Endothelial cell of hepatic sinusoid (primary cell): ENCODE data around the gene KRTAP5-11.
"Not testable (repeated sequence)": the region's sequence is repeated elsewhere in the genome, so short reads cannot be mapped to it uniquely, and the experiment has no call there.

Experiments used
- in situ Hi-C: cut with HindIII; loops from 2 replicates; pipeline ENCODE4 v1.10.0; 2017; ENCODE audit warnings: low sequenced_read_pairs

Gene KRTAP5-11

DNA sequence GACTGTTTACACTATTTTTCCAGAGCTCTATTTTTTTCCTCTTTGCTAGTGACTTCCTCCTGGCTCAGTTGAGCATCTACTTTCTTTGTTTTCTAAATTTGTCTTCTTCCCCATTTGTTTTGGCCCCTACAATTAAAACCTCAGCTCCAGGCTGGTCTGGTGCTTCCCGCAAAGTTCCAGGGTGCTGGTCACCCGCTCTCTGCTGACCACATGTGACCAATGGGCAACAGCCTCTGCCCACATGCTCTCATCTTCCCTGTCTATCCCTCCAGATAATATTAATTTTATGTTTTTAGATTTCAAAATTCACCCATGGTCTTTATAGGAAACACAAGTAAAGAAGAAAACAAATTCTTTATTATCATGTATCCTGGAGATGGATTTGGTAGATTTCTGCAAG lies 294 bp upstream of the KRTAP5-11 start:
- in situ Hi-C loops = not testable (repeated sequence)

DNA sequence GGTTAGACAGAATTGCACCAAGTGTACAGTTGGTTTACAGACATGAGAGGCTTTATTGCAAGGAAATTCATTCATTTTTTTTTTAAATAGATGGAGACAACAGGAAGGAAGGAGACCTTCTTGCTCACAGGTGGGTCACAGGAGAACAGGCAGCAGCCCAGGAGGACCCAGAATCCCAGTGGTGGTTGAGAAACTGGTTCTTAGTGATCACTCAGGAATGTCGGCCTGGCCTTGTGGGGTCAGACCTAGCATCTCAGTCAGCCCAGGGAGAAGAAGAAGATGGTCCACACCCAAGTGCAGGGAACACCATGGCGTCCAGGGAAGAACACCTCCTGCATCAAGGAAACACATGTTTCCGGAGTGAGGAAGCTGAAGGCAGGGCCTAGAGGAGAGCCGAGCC lies 849 bp downstream of the KRTAP5-11 start:
- in situ Hi-C loops = no loop called here

DNA sequence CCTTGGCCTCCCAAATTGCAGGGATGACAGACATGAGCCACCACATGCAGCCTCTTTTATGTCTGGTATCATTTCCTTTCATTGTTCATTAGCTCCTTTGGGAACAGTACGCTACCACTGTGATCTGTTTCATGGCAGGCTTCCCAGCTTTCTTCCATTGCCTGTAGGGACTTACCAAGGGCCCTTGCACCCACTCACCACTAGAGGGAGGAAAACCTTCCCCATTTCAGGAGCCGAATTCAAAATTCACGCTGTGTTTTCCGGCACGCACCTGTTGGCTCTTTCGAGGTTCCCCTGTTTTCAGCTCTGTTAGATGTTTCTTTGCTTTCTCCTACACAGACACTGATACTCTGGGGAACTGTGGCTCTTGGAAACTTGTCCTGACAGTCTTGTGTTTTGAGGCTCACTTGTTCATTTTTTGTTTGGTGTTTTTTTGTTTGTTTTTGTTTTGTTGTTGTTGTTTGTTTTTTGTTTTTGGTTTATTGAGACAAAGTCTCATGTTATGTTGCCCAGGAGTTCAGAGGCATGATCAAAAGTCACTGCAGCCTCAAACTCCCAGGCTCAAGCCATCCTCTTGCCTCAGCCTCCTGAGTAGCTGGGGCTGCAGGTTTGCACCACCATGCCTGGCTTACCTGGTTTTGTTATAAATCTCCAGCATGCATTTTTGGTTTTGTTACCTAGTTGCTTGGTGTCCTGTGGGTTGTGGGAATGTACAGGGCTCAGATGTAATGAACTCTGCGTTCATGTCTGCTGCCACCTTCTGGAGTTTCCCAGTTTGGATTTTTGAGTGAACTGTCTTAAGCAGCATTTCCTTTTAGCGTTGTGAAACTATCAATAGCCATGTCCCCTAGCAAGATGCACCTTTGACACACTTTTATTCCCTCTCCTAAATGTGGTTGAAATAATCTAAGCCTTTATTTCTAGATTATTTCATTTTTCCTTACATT lies 2.3 kb downstream of the KRTAP5-11 start:
- in situ Hi-C loops = no loop called here

DNA sequence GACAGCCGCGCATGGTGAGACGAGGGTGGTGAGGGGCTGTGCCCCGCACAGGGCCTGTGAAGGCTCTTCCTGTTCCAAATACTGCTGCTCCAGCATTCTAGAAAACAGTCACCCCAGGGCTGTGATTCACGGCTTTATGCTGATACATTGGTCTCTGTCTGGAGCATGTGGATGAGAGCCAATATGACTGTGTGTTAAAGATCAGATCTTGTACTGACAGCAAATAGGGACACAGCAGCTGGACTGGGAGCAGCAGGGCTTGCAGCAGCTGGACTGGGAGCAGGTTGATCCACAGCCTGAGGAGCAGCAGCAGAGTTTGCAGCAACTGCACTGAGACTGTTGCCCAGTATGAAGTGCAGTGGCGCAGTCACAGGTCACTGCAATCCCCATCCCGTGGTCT lies 3.2 kb downstream of the KRTAP5-11 start:
- in situ Hi-C loops = loop anchor here (5.0 to 10.0 kb wide), 2 partner anchors 72 to 135 kb away; partner anchors contain the start of gene DHCR7

DNA sequence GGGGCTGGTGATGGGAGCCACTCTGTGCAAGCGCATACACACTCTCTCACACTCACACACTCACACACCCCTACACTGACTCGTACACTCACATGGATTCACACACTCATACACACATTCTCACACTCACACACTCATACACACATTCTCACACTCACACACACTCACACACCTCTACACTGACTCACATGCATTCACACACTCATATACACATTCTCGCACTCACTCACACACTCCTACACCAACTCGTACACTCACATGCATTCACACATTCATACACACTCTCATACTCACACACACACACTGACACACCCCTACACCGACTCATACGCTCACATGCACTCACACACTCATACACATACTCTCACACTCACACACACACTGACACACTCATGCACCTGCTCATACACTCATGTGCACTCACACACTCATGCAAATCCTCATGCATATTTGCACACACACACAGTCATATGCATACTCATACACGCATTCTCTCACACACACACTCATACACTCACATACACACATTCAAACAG lies 5.1 kb downstream of the KRTAP5-11 start:
- in situ Hi-C loops = loop anchor here (5.0 to 10.0 kb wide), 2 partner anchors 70 to 133 kb away; partner anchors contain the start of gene DHCR7

DNA sequence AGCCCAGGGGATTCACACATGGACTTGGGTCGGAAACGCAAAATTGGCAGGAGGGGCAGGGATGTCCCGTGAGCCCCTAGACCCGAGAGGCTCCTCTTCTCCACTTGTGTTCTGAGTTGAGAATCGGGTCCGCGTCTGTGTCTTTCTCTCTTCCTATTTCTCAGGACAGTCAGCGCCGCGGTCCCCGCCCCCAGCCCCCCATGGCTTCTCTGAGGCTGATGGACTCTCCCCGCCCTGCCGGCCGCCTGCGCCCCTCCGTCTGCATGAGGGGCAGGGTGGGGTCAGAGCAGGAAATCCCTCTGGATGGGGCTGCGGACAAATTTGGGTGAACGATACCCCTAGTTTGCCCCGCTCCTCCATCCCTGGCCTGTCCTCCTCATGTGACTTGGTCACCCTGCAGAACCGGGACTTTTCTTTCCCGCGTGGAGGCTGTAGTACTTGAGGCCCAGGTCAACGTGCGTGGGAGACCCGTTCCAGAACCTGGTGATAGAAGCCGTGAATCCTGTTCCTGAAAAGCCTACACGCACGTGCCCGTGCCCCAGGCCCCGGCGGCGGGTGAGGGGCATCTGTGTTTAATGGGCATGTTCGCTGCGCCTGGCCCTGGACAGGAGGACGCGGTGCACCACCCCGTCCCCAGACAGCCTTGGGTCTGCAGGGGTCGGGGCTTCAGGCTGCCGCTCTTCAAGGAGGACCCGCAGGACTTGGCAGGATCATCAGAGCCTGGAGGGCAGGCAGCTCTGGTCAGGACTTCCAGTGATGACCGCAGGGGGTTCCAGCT lies 5.8 kb downstream of the KRTAP5-11 start:
- in situ Hi-C loops = loop anchor here (5.0 to 10.0 kb wide), 2 partner anchors 70 to 132 kb away; partner anchors contain the start of gene DHCR7

DNA sequence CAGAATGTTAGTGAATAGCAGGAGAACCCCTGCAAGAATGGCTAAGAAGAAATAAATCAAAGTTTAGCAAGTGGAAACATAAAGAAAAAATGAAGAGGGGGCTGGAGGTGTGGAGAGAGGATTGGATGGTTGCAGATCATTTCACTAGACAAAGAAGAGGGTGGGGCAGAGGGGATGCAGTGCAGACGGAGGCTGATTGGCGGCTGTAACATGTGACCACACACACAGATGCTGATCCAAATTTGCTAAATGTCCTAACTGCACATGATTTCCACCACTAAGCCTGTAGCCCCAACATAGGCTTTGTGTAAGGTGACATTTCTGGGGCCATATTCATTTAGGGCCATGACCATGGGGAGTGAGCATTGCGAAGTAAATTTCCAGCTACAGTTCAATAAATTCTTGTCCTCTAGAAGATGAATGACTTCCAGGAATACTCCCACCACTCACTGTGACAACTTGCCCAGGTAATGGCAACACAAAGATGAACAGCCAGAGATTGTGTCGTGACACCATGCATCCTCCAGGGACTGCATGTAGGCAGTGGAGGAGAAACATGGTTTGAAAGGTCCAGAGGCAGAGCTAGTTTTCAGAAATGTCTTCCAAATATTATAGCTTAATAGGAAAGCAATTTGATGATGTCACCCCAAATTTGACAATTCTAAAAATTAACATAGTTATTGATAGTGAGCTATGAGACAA lies 6.8 kb downstream of the KRTAP5-11 start:
- in situ Hi-C loops = loop anchor here (5.0 to 10.0 kb wide), 2 partner anchors 69 to 131 kb away; partner anchors contain the start of gene DHCR7

DNA sequence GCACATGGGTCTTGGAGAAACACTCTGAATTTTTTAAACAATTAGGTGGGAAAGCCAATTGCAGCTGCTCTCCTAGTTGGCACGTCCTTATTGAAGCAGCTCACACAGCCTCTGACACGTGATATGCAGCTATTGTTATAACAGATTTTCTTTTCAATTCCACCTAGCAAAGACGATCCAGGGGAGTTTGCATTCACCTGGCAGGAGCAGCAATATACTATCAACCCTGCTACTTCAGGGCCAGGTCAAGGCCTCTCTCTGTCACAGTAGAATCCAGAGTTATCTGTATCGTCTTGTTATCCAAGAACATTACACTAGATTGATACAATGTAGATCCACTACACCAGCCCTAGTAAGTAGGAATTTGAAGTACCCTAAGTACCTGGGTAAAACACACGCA lies 8.3 kb downstream of the KRTAP5-11 start:
- in situ Hi-C loops = loop anchor here (10.0 kb wide), 1 partner anchor 130 kb away; the partner anchor contains the start of gene DHCR7

DNA sequence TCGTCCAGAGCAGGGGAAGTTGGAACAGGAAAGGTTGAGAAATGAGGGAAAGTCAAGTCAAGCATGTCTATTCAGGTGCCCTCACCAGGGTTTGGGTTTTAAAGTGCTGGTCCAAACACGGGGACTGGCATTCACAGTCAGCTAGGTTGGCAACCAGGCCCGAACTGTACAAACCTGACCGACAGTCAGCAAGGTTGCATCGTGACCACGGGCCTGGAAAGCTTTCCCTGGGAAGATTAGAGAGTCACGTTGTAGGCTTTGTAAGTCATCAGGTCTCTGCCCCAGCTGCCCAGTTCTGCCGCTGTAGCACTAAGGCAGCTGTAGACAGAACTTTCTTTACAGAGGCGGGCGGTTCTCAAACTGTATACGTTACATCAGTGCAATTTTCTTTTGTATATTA lies 9.9 kb downstream of the KRTAP5-11 start:
- in situ Hi-C loops = loop anchor here (10.0 kb wide), 1 partner anchor 128 kb away; the partner anchor contains the start of gene DHCR7

DNA sequence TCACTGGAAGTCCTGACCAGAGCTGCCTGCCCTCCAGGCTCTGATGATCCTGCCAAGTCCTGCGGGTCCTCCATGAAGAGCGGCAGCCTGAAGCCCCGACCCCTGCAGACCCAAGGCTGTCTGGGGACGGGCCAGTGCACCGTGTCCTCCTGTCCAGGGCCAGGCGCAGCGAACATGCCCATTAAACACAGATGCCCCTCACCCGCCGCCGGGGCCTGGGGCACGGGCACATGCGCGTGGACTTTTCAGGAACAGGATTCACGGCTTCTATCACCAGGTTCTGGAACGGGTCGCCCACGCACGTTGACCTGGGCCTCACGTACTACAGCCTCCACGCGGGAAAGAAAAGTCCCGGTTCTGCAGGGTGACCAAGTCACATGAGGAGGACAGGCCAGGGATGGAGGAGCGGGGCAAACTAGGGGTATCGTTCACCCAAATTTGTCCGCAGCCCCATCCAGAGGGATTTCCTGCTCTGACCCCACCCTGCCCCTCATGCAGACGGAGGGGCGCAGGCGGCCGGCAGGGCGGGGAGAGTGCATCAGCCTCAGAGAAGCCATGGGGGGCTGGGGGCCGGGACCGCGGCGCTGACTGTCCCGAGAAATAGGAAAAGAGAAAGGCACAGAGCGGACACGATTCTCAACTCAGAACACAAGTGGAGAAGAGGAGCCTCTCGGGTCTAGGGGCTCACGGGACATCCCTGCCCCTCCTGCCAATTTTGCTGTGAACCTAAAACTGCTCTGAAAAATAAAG lies 11.4 kb downstream of the KRTAP5-11 start:
- in situ Hi-C loops = loop anchor here (10.0 kb wide), 1 partner anchor 126 kb away; the partner anchor contains the start of gene DHCR7

DNA sequence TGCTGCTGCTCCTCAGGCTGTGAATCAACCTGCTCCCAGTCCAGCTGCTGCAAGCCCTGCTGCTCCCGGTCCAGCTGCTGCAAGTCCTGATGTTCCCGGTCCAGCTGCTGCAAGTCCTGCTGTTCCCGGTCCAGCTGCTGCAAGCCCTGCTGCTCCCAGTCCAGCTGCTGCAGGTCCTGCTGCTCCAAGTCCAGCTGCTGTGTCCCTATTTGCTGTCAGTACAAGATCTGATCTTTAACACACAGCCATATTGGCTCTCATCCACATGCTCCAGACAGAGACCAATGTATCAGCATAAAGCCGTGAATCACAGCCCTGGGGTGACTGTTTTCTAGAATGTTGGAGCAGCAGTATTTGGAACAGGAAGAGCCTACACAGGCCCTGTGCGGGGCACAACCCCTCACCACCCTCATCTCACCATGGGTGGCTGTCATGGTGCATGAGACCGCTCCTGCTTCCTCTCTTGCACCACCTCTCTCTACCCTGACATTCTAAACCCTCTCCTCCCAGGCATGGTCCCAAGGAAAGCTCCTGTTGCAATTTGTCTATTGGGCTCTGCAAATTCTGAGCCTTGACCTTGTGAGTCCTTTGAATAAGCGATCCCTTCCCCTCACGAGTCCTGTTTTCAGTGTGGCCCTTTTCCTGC lies 13.8 kb downstream of the KRTAP5-11 start:
- in situ Hi-C loops = no loop called here

DNA sequence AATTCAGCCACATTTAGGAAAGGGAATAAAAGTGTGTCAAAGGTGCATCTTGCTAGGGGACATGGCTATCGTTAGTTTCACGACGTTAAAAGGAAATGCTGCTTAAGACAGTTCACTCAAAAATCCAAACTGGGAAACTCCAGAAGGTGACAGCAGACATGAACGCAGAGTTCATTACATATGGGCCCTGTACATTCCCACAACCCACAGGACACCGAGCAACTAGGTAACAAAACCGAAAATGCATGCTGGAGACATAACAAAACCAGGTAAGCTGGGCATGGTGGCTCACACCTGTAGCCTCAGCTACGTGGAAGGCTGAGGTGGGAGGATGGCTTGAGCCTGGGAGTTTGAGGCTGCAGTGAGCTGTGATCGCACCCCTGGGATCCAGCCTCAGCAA lies 15.0 kb downstream of the KRTAP5-11 start:
- in situ Hi-C loops = not testable (repeated sequence)

DNA sequence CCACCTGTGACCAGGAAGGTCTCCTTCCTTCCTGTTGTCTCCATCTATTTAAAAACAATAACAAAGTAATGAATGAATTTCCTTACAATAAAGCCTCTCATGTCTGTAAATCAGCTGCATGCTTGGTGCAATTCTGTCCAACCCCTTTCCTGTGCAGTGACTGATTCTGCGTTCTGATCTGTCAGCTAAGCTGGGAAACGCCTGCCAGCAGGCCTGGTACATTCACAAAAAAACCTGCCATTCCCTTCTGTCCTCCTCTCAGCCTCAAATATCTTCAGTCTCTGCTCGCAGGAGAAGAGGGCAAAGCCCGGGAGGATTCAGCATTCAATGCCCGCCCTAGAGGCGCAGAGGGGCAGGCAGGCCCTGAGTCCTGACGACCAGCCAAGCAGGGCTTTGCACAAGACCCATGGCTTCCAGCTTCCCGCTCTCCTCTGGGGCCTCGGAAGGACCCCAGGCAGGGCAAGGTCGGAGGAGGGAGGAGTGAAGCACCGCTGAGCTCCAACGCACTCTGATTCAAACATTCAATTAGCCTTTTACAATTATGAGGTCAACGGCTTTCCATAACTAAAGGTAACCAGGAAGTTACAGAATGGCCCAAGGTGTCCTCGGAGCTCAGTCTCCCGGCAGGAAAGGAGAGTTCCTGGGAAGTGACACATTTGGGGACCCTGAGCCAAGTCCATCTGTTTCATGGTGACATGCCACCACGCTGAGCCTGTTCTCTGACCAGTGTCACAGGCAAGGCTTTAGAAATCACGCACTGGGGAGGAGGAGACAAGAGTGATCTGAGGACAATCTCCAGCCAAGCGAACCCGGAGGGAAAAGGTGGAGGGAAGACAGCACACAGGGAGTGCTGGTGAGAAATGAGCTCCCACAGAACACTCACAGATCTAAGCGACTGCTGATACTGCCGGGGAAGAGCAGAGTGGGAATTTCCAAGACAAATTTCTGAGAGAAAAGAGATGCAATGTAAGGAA lies 15.8 kb downstream of the KRTAP5-11 start:
- in situ Hi-C loops = not testable (repeated sequence)

DNA sequence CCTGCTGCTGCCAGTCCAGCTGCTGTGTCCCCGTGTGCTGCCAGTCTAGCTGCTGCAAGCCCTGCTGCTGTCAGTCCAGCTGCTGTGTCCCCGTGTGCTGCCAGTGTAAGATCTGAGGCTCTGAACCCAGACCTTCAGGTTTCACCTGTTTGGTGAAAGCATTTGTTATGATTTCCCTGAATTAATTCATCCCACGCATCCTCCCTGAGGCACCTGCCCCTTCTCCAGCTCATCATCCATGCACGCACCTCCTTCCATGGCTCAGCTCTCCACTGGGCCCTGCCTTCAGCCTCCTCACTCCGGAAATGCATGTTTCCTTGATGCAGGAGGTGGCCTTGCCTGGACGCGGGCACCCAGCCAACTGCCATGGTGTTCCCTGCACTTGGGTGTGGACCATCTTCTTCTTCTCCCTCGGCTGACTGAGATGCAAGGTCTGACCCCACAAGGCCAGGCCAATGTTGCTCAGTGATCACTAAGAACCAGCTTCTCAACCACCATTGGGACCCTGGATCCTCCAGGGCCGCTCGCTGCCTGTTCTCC lies 16.5 kb downstream of the KRTAP5-11 start:
- in situ Hi-C loops = no loop called here

DNA sequence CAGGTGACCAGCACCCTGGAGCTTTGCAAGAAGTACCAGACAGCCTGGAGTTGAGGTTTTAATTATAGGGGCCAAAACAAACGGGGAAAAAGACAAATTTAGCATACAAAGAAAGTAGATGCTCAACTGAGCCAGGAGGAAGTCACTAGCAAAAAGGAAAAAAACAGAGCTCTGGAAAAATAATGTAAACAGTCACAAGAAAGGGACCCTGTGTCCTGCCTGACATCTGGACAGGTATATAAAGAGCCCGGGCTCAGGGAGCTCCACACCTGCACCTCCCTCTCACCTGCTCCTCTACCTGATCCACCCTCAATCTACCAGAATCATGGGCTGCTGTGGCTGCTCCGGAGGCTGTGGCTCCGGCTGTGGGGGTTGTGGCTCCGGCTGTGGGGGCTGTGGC lies 17.4 kb downstream of the KRTAP5-11 start, which contains the start of gene KRTAP5-10:
Gene KRTAP5-10 (plus strand): TSS at position 301 of the 400 bp plus-strand sequence. CDS start 25 bp downstream, at position 326.
- in situ Hi-C loops = no loop called here

DNA sequence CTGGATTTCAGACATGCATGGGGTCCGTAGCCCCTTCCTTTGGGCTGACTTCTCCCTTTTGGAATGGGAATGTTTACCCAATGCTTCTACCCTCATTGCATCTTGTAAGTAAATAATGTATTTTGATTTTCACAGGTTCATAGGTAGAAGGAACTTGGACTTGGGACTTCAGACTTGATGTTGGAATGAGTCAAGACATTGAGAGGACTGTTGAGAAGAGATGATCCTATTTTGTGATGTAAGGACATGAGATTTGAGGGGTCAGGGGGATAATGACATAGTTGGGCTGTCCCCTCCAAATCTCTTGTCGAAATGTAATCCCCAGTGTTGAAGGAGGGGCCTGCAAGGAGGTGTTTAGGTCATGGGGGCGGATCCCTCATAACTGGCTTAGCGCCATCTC lies 18.2 kb downstream of the KRTAP5-11 start:
- in situ Hi-C loops = no loop called here

DNA sequence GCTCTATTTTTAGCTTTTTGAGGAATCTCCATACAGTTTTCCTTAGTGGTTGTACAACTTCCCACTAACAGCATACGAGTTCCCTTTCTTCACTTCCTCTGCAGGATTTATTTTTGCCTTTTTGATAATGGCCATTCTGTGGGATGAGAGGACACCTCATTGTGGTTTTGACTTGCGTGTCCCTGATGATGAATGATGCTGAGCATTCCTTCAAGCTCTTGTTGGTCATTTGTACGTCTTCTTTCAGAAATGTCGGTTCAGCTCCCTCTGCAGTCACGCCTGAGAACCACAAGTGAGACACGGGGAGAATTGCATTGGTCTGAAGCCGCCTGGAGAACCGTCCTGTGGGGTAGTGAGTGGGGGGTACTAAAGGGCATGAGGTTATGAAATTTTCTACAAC lies 19.3 kb downstream of the KRTAP5-11 start:
- in situ Hi-C loops = no loop called here

DNA sequence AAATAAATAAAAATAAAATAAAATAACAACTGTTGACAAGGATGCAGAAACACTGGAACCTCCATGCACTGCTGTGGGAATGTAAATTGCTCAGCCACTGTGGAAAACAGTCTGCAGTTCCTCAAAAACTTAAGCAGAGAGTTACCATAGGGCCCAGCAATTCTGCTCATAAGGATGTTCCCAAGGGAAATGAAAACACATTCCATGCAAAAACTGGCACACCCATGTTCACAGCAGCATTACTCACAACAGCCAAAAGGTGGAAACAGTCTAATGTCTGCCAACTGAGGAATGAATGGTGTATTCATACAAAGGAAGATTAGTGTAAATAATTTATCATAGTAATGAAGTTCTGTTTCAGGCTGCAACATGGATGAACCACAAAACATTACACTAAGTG lies 20.6 kb downstream of the KRTAP5-11 start:
- in situ Hi-C loops = no loop called here
